Fibroblast of pulmonary artery (primary cell): ENCODE data around the gene ZFHX3.

Source experiments
- DNase-seq: peaks from one replicate; pipeline ENCODE4 v3.0.0-alpha.2; 2010; ENCODE audit warnings: low read depth
- H3K4me3 ChIP-seq: replicated peaks from 2 replicates; pipeline ENCODE4 v1.5.1; 2011; ENCODE audit warnings: low read depth, mild to moderate bottlenecking, control low read depth, low read length, moderate library complexity
- CTCF ChIP-seq: IDR thresholded peaks from 2 replicates; pipeline ENCODE4 v1.5.1; 2011; ENCODE audit warnings: mild to moderate bottlenecking, control low read depth, low read length, inconsistent platforms; ENCODE audit errors: missing control alignments

The ZFHX3 gene

GRCh38 chr16:73006026-73006425 lies 41.9 kb downstream of the ZFHX3 start:
- no peak overlapping the region for H3K4me3 ChIP-seq
- TF ChIP-seq CTCF: no peak
- DNase-seq: no peak

- no peak for TF ChIP-seq CTCF
- no peak overlapping the region for H3K4me3 ChIP-seq
- DNase-seq: no peak
These were observed 45.1 kb downstream of the ZFHX3 start for GRCh38 chr16:73002866-73003265.

GRCh38 chr16:73000907-73001521 lies 46.9 kb downstream of the ZFHX3 start:
- no peak for TF ChIP-seq CTCF
- no peak overlapping the region for H3K4me3 ChIP-seq
- no peak for DNase-seq

GRCh38 chr16:73000020-73000906 lies 47.7 kb downstream of the ZFHX3 start:
- TF ChIP-seq CTCF: no peak
- DNase-seq: peak; percentile 39
- no peak overlapping the region for H3K4me3 ChIP-seq

GRCh38 chr16:72999541-73000019 lies 48.3 kb downstream of the ZFHX3 start:
- DNase-seq: no peak
- H3K4me3 ChIP-seq: no peak overlapping the region
- no peak for TF ChIP-seq CTCF

- DNase-seq: peak; percentile 73
- no peak for TF ChIP-seq CTCF
- H3K4me3 ChIP-seq: no peak overlapping the region
These were observed 50.8 kb downstream of the ZFHX3 start for GRCh38 chr16:72997141-72997542.
